ENCODE results near the gene HECW1.

DNA sequence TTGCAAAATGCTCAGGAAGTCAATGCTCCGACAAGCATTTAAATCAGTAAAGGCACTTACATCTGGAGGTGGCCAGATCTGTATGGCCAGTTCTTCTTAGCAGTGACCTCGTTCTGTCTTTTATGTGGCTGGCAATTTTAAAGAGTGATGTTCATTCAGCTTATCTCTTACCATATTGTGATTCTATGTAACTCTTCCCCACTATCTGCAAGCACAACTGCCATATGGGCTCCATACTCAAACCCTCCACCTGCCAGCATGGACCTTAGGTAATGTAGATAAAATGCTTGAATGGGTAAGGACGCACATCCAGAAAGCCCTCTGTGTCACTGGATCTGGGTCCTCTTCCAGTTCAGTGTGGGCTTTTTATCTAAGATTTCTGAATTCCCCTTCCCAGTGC, 428.0 kb downstream of the HECW1 start:
- TF ChIP-seq, protein P1, sequence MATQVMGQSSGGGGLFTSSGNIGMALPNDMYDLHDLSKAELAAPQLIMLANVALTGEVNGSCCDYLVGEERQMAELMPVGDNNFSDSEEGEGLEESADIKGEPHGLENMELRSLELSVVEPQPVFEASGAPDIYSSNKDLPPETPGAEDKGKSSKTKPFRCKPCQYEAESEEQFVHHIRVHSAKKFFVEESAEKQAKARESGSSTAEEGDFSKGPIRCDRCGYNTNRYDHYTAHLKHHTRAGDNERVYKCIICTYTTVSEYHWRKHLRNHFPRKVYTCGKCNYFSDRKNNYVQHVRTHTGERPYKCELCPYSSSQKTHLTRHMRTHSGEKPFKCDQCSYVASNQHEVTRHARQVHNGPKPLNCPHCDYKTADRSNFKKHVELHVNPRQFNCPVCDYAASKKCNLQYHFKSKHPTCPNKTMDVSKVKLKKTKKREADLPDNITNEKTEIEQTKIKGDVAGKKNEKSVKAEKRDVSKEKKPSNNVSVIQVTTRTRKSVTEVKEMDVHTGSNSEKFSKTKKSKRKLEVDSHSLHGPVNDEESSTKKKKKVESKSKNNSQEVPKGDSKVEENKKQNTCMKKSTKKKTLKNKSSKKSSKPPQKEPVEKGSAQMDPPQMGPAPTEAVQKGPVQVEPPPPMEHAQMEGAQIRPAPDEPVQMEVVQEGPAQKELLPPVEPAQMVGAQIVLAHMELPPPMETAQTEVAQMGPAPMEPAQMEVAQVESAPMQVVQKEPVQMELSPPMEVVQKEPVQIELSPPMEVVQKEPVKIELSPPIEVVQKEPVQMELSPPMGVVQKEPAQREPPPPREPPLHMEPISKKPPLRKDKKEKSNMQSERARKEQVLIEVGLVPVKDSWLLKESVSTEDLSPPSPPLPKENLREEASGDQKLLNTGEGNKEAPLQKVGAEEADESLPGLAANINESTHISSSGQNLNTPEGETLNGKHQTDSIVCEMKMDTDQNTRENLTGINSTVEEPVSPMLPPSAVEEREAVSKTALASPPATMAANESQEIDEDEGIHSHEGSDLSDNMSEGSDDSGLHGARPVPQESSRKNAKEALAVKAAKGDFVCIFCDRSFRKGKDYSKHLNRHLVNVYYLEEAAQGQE (IDR thresholded peaks at IDR 0.05; ENCODE audit: low read depth) = no peak
- no peak for TF ChIP-seq EP300 (IDR thresholded peaks at IDR 0.05; ENCODE audit: borderline replicate concordance)
